Ovary (tissue), 1 donor: ENCODE data around the gene GAD2.

ENCODE experiments used
- EP300 ChIP-seq: sonication (generic); formaldehyde crosslinking; IDR thresholded peaks from one replicate; pipeline ENCODE4 v1.6.1; 2017; ENCODE audit warnings: antibody characterized with exemption
- POLR2A ChIP-seq: fragments of 450-650 bp; IDR thresholded peaks from one replicate; pipeline ENCODE4 v1.6.1; 2017; ENCODE audit warnings: antibody characterized with exemption, mild to moderate bottlenecking, moderate library complexity

GRCh38 chr10:26310361-26310760 is 93.8 kb downstream of the GAD2 start:
- TF ChIP-seq EP300 (no peak), POLR2A (no peak)
